ENCODE results near the gene URGCP.

DNA sequence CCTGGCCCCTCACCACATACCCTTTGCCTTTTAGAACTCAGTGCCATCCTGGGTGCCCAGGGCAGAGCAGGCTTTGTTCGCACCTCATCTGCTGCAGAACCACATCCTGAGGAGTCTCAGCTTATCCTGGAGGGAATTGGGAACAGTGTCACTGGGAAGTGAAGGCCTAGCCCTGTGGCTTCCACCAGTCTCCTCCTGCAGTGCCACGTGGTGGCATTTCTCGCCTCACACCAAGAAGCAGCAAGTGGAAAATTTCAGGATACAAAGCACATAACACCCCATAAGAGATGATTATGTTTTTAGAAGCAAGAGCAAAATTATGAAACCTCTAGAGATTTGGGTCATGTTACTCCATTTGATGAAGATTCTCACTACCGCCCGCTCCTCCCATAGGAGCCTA is 46.7 kb upstream of the URGCP start:
- TF ChIP-seq CTCF (IDR thresholded peaks at IDR 0.05) (no peak), POLR2AphosphoS5 (IDR thresholded peaks at IDR 0.05) (no peak), POLR2A (IDR thresholded peaks at IDR 0.05; ENCODE audit: low read depth) (no peak)
